WTC11 (cell line): Measurements from ENCODE around the gene XDH.

Experiments
- ETV6 ChIP-seq: sonication (generic); formaldehyde crosslinking; IDR thresholded peaks from 2 replicates; pipeline ENCODE4 v1.8.1; 2022; ENCODE audit warnings: mild to moderate bottlenecking, missing genetic modification reagents
- FOXJ3 ChIP-seq: sonication (generic); formaldehyde crosslinking; IDR thresholded peaks from 2 replicates; pipeline ENCODE4 v1.9.0; 2021; ENCODE audit warnings: missing genetic modification reagents, mild to moderate bottlenecking, borderline replicate concordance
- NFE2L1 ChIP-seq: sonication (generic); formaldehyde crosslinking; IDR thresholded peaks from 2 replicates; pipeline ENCODE4 v1.8.1; 2023; ENCODE audit warnings: missing genetic modification reagents
- NR3C1 ChIP-seq: sonication (generic); formaldehyde crosslinking; conservative IDR thresholded peaks from 2 replicates; pipeline ENCODE4 v1.8.1; 2023; ENCODE audit warnings: low read depth, mild to moderate bottlenecking, missing genetic modification reagents
- RORB ChIP-seq: fragments of 250-450 bp; sonication (Bioruptor Pico); IDR thresholded peaks from 2 replicates; pipeline ENCODE4 v1.9.0; 2021; ENCODE audit warnings: mild to moderate bottlenecking
- SP1 ChIP-seq: sonication (generic); formaldehyde crosslinking; conservative IDR thresholded peaks from 2 replicates; pipeline ENCODE4 v1.8.1; 2022; ENCODE audit warnings: missing genetic modification reagents
- TCF7 ChIP-seq: sonication (generic); formaldehyde crosslinking; IDR thresholded peaks from 2 replicates; pipeline ENCODE4 v1.8.0; 2022; ENCODE audit warnings: mild to moderate bottlenecking, low read depth, missing genetic modification reagents, moderate library complexity
- TF ChIP-seq, protein P1 (sequence below): fragments of 200-600 bp; IDR thresholded peaks from 2 replicates; pipeline ENCODE4 v1.8.0; 2022; ENCODE audit warnings: antibody characterized with exemption
- TF ChIP-seq, protein P2 (sequence below): fragments of 250-450 bp; sonication (Bioruptor Pico); IDR thresholded peaks from 2 replicates; pipeline ENCODE4 v1.9.0; 2021; ENCODE audit warnings: mild to moderate bottlenecking
- TF ChIP-seq, protein P3 (sequence below): sonication (generic); formaldehyde crosslinking; IDR thresholded peaks from 2 replicates; pipeline ENCODE4 v1.8.1; 2022; ENCODE audit warnings: missing genetic modification reagents, borderline replicate concordance
- TF ChIP-seq, protein P4 (sequence below): sonication (generic); formaldehyde crosslinking; IDR thresholded peaks from 2 replicates; pipeline ENCODE4 v1.8.1; 2023; ENCODE audit warnings: mild to moderate bottlenecking, missing genetic modification reagents, moderate library complexity
- TF ChIP-seq, protein P5 (sequence below): sonication (generic); formaldehyde crosslinking; conservative IDR thresholded peaks from 2 replicates; pipeline ENCODE4 v1.8.1; 2022; ENCODE audit warnings: mild to moderate bottlenecking, missing genetic modification reagents
- TF ChIP-seq, protein P6 (sequence below): fragments of 250-450 bp; sonication (Bioruptor Pico); IDR thresholded peaks from 2 replicates; pipeline ENCODE4 v2.1.2; 2022; ENCODE audit warnings: mild to moderate bottlenecking, moderate library complexity

DNA sequence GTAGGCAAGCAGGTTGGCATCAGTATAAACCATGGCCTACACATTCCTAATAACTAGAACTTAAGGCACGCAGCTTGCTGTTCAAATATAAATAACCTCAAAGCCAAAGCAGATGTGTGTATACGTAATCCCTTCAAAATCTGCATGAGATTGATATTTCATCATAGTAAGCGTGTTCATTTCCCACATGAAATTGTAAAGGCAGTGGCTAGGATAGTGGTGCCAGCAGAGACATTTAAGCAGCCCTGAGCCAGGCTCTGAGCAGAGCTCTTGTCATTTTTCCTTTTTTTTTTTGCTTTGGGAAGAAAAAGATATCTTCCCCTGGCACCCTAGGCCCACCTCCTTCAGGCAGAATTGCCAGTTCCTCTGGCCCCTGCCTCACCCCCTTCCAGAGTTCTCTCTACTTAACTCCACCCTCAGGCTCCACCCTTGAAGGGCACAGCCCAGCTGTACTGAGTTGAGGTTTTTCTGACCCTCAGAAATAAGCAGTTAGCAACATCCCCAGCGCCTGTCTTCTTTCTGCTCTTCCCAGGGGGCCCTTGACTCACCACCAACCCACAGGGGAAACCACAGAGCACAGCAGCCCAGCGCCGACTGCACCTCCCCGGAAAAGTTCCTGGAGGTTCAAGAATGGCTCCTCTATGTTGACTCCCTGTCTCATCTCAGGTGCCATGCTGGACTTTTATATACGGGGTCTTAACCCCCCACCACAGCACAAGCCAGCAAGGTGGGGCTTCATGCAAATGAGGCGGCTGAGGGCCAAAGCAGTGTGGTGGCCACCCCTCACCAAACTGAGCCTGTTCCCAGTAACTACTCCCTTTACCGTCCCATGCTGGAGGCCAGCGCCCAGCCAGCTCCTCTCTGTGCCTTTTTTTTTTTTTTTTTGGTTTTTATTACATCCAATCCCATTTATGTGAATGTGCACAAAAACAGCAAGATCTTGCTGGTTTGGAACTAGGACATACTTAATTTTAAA, 95.9 kb downstream of the XDH start:
- TF ChIP-seq, protein P1, sequence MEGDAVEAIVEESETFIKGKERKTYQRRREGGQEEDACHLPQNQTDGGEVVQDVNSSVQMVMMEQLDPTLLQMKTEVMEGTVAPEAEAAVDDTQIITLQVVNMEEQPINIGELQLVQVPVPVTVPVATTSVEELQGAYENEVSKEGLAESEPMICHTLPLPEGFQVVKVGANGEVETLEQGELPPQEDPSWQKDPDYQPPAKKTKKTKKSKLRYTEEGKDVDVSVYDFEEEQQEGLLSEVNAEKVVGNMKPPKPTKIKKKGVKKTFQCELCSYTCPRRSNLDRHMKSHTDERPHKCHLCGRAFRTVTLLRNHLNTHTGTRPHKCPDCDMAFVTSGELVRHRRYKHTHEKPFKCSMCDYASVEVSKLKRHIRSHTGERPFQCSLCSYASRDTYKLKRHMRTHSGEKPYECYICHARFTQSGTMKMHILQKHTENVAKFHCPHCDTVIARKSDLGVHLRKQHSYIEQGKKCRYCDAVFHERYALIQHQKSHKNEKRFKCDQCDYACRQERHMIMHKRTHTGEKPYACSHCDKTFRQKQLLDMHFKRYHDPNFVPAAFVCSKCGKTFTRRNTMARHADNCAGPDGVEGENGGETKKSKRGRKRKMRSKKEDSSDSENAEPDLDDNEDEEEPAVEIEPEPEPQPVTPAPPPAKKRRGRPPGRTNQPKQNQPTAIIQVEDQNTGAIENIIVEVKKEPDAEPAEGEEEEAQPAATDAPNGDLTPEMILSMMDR, result no peak
- TF ChIP-seq, protein P2, sequence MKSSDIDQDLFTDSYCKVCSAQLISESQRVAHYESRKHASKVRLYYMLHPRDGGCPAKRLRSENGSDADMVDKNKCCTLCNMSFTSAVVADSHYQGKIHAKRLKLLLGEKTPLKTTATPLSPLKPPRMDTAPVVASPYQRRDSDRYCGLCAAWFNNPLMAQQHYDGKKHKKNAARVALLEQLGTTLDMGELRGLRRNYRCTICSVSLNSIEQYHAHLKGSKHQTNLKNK, result no peak
- TF ChIP-seq FOXJ3 (CRISPR knock-in tag) (no peak), NFE2L1 (CRISPR knock-in tag) (no peak), TCF7 (no peak), ETV6 (no peak), RORB (CRISPR knock-in tag) (no peak), NR3C1 (no peak), SP1 (CRISPR knock-in tag) (no peak)
- TF ChIP-seq, protein P3, sequence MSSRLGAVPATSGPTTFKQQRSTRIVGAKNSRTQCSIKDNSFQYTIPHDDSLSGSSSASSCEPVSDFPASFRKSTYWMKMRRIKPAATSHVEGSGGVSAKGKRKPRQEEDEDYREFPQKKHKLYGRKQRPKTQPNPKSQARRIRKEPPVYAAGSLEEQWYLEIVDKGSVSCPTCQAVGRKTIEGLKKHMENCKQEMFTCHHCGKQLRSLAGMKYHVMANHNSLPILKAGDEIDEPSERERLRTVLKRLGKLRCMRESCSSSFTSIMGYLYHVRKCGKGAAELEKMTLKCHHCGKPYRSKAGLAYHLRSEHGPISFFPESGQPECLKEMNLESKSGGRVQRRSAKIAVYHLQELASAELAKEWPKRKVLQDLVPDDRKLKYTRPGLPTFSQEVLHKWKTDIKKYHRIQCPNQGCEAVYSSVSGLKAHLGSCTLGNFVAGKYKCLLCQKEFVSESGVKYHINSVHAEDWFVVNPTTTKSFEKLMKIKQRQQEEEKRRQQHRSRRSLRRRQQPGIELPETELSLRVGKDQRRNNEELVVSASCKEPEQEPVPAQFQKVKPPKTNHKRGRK (CRISPR knock-in tag), result no peak
- TF ChIP-seq, protein P4, sequence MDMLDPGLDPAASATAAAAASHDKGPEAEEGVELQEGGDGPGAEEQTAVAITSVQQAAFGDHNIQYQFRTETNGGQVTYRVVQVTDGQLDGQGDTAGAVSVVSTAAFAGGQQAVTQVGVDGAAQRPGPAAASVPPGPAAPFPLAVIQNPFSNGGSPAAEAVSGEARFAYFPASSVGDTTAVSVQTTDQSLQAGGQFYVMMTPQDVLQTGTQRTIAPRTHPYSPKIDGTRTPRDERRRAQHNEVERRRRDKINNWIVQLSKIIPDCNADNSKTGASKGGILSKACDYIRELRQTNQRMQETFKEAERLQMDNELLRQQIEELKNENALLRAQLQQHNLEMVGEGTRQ (CRISPR knock-in tag), result no peak
- TF ChIP-seq, protein P5, sequence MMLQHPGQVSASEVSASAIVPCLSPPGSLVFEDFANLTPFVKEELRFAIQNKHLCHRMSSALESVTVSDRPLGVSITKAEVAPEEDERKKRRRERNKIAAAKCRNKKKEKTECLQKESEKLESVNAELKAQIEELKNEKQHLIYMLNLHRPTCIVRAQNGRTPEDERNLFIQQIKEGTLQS (CRISPR knock-in tag), result no peak
- TF ChIP-seq, protein P6, sequence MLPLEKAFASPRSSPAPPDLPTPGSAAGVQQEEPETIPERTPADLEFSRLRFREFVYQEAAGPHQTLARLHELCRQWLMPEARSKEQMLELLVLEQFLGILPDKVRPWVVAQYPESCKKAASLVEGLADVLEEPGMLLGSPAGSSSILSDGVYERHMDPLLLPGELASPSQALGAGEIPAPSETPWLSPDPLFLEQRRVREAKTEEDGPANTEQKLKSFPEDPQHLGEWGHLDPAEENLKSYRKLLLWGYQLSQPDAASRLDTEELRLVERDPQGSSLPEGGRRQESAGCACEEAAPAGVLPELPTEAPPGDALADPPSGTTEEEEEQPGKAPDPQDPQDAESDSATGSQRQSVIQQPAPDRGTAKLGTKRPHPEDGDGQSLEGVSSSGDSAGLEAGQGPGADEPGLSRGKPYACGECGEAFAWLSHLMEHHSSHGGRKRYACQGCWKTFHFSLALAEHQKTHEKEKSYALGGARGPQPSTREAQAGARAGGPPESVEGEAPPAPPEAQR (CRISPR knock-in tag), result no peak
